Measurements from ENCODE around the gene ADCY7. TPM values are rescaled to one million over a fixed set of nuclear protein-coding genes. Genes with fewer than 3 reads are reported as not detected.

The ADCY7 gene
- total RNA-seq, 4 donors from 2014 or later, result 12.7 to 23.5 (median 19.3) TPM

- no peak overlapping the region for H3K4me3 ChIP-seq
- H3K27me3 ChIP-seq, result no peaks in the 10 kb centered on the region
- ATAC-seq, result peak; percentile 32
- H3K36me3 ChIP-seq, result peaks cover 0 to 51% of the 10 kb centered on the region in 2 donors
- WGBS, 2 donors (ENCODE audit: low coverage in 1 of 2), result 58 to 60% methylated on average over 11 of the region's 11 CpGs
- no peaks in the 10 kb centered on the region for H3K9me3 ChIP-seq
- TF ChIP-seq CTCF (IDR thresholded peaks at IDR 0.05) (no peak), POLR2A (IDR thresholded peaks at IDR 0.05) (no peak)
- peaks cover 0 to 70% (median 3%) of the 10 kb centered on the region in 3 donors for H3K4me1 ChIP-seq
- peak overlapping the region; percentile 55 to 84 (median 72) for H3K27ac ChIP-seq
Observed at GRCh38 chr16:50329446-50330189, 63.3 kb downstream of the ADCY7 start.

- no peaks in the 10 kb centered on the region for H3K27me3 ChIP-seq
- peaks cover 0 to 78% (median 3%) of the 10 kb centered on the region in 3 donors for H3K4me1 ChIP-seq
- no peak overlapping the region for H3K4me3 ChIP-seq
- H3K36me3 ChIP-seq, result peaks cover 0 to 37% of the 10 kb centered on the region in 2 donors
- TF ChIP-seq POLR2AphosphoS5 (IDR thresholded peaks at IDR 0.05) (no peak), POLR2A (IDR thresholded peaks at IDR 0.05) (no peak), CTCF (IDR thresholded peaks at IDR 0.05) (no peak), EP300 (IDR thresholded peaks at IDR 0.05) (no peak)
- H3K9me3 ChIP-seq, result no peaks in the 10 kb centered on the region
- no peak for ATAC-seq
- H3K27ac ChIP-seq, result peak overlapping the region; percentile 38 to 84 (median 68)
- WGBS, 2 donors (ENCODE audit: low coverage in 1 of 2), result 87 to 91% methylated on average over 4 to 5 of the region's 5 CpGs
Observed at GRCh38 chr16:50331570-50331969, 65.2 kb downstream of the ADCY7 start.

- no peak for TF ChIP-seq POLR2A (IDR thresholded peaks at IDR 0.05)
- peak; percentile 25 for TF ChIP-seq POLR2AphosphoS5 (IDR thresholded peaks at IDR 0.05)
- WGBS, 2 donors (ENCODE audit: low coverage in 1 of 2), result 93 to 97% methylated on average over 3 of the region's 3 CpGs
- H3K27ac ChIP-seq, result peak overlapping the region in 3 of 4 donors; percentile 32 to 84 (median 80)
- no peaks in the 10 kb centered on the region for H3K27me3 ChIP-seq
- H3K4me3 ChIP-seq, result no peak overlapping the region
- no peaks in the 10 kb centered on the region for H3K9me3 ChIP-seq
- peaks cover 0 to 33% of the 10 kb centered on the region in 2 donors for H3K36me3 ChIP-seq
- H3K4me1 ChIP-seq, result peaks cover under 1 to 80% (median 3%) of the 10 kb centered on the region in 3 donors
- ATAC-seq, result no peak
Observed at GRCh38 chr16:50332599-50332998, 66.2 kb downstream of the ADCY7 start.

- H3K4me1 ChIP-seq, result peaks cover 3 to 92% (median 4%) of the 10 kb centered on the region in 3 donors
- H3K4me3 ChIP-seq, result no peak overlapping the region
- H3K36me3 ChIP-seq, result peaks cover 0 to 32% of the 10 kb centered on the region in 2 donors
- TF ChIP-seq POLR2AphosphoS5 (IDR thresholded peaks at IDR 0.05) (no peak), EP300 (IDR thresholded peaks at IDR 0.05) (no peak), POLR2A (IDR thresholded peaks at IDR 0.05) (no peak), CTCF (IDR thresholded peaks at IDR 0.05) (no peak)
- 50 to 59% methylated on average over 12 to 14 of the region's 14 CpGs for WGBS, 2 donors (ENCODE audit: low coverage in 1 of 2)
- H3K27me3 ChIP-seq, result no peaks in the 10 kb centered on the region
- H3K9me3 ChIP-seq, result no peaks in the 10 kb centered on the region
- ATAC-seq, result peak; percentile 41
- H3K27ac ChIP-seq, result peak overlapping the region; percentile 80 to 84 (median 82)
Observed at GRCh38 chr16:50334106-50334975, 68.0 kb downstream of the ADCY7 start.

DNA sequence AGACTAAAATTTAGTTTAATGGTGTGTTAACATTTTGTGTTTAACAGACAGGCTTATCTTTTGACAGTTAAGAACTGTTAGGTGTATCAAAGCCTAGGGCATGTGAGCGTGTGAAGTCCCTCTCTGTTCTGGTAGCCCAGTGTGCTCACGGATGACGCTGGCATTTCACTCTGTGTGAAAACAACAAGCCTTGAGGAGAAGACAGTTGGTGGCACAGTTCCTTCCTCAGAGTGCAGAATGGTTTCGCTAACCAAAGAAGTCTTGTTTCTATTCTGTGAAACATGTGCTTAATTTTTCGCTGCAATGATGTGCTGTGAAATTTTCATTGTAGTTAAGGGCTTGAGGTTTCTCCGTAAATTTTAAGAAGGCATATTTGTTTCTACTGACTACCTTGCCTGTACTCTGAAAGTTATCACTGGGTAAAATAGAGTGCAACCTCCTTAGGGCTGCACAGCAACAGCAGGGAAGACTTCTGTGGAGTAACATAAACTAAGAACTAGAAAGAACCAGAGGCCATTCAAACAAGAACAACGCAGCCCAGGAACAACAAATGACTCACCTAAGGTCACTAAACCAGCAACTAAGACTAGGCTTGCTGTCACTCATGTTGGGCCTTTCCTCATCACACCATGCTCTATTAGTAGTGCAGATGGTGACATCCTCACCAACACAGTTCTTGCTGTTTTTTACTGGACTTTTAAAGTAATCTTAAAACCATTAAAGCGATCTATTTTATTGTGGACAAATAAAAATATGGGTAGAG lies 69.0 kb downstream of the ADCY7 start:
- ATAC-seq, result peak; percentile 50
- Histone ChIP-seq H3K9me3 (no peaks in the 10 kb centered on the region), H3K4me3 (no peak overlapping the region), H3K27ac (peak overlapping the region; percentile 80 to 84 (median 82)), H3K36me3 (peaks cover 0 to 35% of the 10 kb centered on the region in 2 donors), H3K27me3 (no peaks in the 10 kb centered on the region), H3K4me1 (peaks cover 3 to 92% (median 4%) of the 10 kb centered on the region in 3 donors)
- TF ChIP-seq EP300 (IDR thresholded peaks at IDR 0.05) (no peak), CTCF (IDR thresholded peaks at IDR 0.05) (no peak), POLR2A (IDR thresholded peaks at IDR 0.05) (no peak), POLR2AphosphoS5 (IDR thresholded peaks at IDR 0.05) (peak; percentile 22)
- WGBS, 2 donors (ENCODE audit: low coverage in 1 of 2), result 60 to 67% methylated on average over 6 to 8 of the region's 8 CpGs

All from gastroesophageal sphincter (tissue), 4 donors.